ENCODE results near the gene CHAF1B. TPM values are rescaled to one million over a fixed set of nuclear protein-coding genes. Genes with fewer than 3 reads are reported as not detected.

CHAF1B gene
- total and polyA plus RNA-seq, 10 of the 15 experiments (the other 5 are each of a cell fraction or from before 2014, with no cell fraction given): 5.9 to 31.5 (median 17.3) TPM

DNA sequence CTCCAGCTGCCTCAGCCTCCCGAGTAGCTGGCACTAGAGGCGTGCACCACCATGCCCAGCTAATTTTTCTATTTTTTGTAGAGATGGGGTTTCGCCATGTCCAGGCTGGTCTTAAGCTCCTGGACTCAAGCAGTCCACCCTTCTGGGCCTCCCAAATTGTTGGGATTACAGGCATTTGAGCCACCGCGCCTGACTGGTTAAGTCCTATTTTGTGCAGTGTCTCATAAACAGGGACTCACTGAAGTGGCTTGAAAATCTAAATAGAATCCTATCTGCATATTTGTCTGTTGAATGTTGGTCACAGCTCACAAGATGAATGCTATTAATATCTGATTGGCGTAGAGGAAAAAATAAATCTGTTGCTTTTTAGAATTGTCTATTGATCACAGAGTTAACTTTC is 5.9 kb upstream of the CHAF1B start:
- TF ChIP-seq ZZZ3 (IDR thresholded peaks at IDR 0.05; ENCODE audit: control insufficient read depth, insufficient read length, low read depth) (no peak), CHD2 (IDR thresholded peaks at IDR 0.05; ENCODE audit: borderline replicate concordance, low read depth, low read length) (no peak), SUPT20H (IDR thresholded peaks at IDR 0.05; ENCODE audit: borderline replicate concordance, control insufficient read depth, low read depth, low read length) (no peak), SREBF1 (IDR thresholded peaks at IDR 0.05; ENCODE audit: low read length) (no peak), ZNF24 (IDR thresholded peaks at IDR 0.05) (no peak), HDAC6 (IDR thresholded peaks at IDR 0.05; ENCODE audit: unreplicated experiment) (no peak), ZNF384 (IDR thresholded peaks at IDR 0.05; ENCODE audit: borderline replicate concordance, low read depth, low read length) (no peak), NR2F1 (conservative IDR thresholded peaks at IDR 0.05) (no peak), YBX1 (IDR thresholded peaks at IDR 0.05) (no peak), MXI1 (IDR thresholded peaks at IDR 0.05; ENCODE audit: low read depth, low read length) (no peak), RCOR1 (conservative IDR thresholded peaks at IDR 0.05; ENCODE audit: low read depth, low read length) (no peak), NRF1 (conservative IDR thresholded peaks at IDR 0.05; ENCODE audit: low read depth, low read length) (no peak), EP300 (IDR thresholded peaks at IDR 0.05; ENCODE audit: borderline replicate concordance in 1 of 2, control insufficient read depth in 1 of 2, low read depth in 2 of 2, low read length in 2 of 2) (no peak)
- TF ChIP-seq, protein P1, sequence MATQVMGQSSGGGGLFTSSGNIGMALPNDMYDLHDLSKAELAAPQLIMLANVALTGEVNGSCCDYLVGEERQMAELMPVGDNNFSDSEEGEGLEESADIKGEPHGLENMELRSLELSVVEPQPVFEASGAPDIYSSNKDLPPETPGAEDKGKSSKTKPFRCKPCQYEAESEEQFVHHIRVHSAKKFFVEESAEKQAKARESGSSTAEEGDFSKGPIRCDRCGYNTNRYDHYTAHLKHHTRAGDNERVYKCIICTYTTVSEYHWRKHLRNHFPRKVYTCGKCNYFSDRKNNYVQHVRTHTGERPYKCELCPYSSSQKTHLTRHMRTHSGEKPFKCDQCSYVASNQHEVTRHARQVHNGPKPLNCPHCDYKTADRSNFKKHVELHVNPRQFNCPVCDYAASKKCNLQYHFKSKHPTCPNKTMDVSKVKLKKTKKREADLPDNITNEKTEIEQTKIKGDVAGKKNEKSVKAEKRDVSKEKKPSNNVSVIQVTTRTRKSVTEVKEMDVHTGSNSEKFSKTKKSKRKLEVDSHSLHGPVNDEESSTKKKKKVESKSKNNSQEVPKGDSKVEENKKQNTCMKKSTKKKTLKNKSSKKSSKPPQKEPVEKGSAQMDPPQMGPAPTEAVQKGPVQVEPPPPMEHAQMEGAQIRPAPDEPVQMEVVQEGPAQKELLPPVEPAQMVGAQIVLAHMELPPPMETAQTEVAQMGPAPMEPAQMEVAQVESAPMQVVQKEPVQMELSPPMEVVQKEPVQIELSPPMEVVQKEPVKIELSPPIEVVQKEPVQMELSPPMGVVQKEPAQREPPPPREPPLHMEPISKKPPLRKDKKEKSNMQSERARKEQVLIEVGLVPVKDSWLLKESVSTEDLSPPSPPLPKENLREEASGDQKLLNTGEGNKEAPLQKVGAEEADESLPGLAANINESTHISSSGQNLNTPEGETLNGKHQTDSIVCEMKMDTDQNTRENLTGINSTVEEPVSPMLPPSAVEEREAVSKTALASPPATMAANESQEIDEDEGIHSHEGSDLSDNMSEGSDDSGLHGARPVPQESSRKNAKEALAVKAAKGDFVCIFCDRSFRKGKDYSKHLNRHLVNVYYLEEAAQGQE (IDR thresholded peaks at IDR 0.05; ENCODE audit: low read depth, low read length): no peak
- TF ChIP-seq, protein P2, sequence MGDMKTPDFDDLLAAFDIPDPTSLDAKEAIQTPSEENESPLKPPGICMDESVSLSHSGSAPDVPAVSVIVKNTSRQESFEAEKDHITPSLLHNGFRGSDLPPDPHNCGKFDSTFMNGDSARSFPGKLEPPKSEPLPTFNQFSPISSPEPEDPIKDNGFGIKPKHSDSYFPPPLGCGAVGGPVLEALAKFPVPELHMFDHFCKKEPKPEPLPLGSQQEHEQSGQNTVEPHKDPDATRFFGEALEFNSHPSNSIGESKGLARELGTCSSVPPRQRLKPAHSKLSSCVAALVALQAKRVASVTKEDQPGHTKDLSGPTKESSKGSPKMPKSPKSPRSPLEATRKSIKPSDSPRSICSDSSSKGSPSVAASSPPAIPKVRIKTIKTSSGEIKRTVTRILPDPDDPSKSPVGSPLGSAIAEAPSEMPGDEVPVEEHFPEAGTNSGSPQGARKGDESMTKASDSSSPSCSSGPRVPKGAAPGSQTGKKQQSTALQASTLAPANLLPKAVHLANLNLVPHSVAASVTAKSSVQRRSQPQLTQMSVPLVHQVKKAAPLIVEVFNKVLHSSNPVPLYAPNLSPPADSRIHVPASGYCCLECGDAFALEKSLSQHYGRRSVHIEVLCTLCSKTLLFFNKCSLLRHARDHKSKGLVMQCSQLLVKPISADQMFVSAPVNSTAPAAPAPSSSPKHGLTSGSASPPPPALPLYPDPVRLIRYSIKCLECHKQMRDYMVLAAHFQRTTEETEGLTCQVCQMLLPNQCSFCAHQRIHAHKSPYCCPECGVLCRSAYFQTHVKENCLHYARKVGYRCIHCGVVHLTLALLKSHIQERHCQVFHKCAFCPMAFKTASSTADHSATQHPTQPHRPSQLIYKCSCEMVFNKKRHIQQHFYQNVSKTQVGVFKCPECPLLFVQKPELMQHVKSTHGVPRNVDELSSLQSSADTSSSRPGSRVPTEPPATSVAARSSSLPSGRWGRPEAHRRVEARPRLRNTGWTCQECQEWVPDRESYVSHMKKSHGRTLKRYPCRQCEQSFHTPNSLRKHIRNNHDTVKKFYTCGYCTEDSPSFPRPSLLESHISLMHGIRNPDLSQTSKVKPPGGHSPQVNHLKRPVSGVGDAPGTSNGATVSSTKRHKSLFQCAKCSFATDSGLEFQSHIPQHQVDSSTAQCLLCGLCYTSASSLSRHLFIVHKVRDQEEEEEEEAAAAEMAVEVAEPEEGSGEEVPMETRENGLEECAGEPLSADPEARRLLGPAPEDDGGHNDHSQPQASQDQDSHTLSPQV (IDR thresholded peaks at IDR 0.05): no peak
- H3K36me3 ChIP-seq (ENCODE audit: control insufficient read depth in 2 of 2, insufficient read depth in 2 of 2, low read length in 1 of 2): peaks cover 0 to 2% of the 10 kb centered on the region in 2 experiments; a peak in 2 of 4 replicates
- intact Hi-C loops (cut with micrococcal nuclease; ENCODE audit: unreplicated experiment): no loop called here
- H2AFZ ChIP-seq (ENCODE audit: control insufficient read depth, low read depth, low read length): no peak overlapping the region
- WGBS (ENCODE audit: insufficient coverage, insufficient replicate concordance, low lambda C conversion rate, missing lambda C conversion rate): 97% methylated on average over 6 of the region's 6 CpGs
- in situ Hi-C loops (cut with MboI): no loop called here
- no peak overlapping the region for H3K9ac ChIP-seq (ENCODE audit: control insufficient read depth, insufficient read depth, low read length)
- ChIA-PET POLR2A (interaction anchor here (0.6 kb wide), 1 partner anchor 26 kb away, joined by 5 read pairs; no protein-coding TSS in a partner anchor), CTCF (no interaction called here), SMC1A (ENCODE audit: uncharacterized antibody, unreplicated experiment) (interaction anchor here (1.0 kb wide), 1 partner anchor 29 kb away, joined by 3 read pairs; no protein-coding TSS in a partner anchor), RAD21 (ENCODE audit: unreplicated experiment) (no interaction called here)
- no peaks in the 10 kb centered on the region for H3K27me3 ChIP-seq (replicated peaks in 1 of 2; ENCODE audit: control insufficient read depth in 2 of 2, insufficient read depth in 2 of 2, low read length in 1 of 2)
- H3K4me3 ChIP-seq: no peak overlapping the region
- no TSS peak for BruUV-seq (replicated peaks)
- ATAC-seq: no peak
- H3K79me2 ChIP-seq (ENCODE audit: control insufficient read depth, insufficient read depth, low read length): no peaks in the 10 kb centered on the region
- no peak overlapping the region for H3K27ac ChIP-seq (ENCODE audit: control insufficient read depth, insufficient read depth)
- DNase-seq (ENCODE audit: low read depth, low spot score): no peak
- no peaks in the 10 kb centered on the region for H4K20me1 ChIP-seq (ENCODE audit: control insufficient read depth, insufficient read depth)
- H3K4me1 ChIP-seq (ENCODE audit: control insufficient read depth, insufficient read depth, low read length): no peaks in the 10 kb centered on the region
- H3K9me3 ChIP-seq (replicated peaks; ENCODE audit: control insufficient read depth, insufficient read depth, low read length): no peaks in the 10 kb centered on the region
- FAIRE-seq: no peak
- H3K4me2 ChIP-seq (ENCODE audit: control insufficient read depth, insufficient read depth): no peak overlapping the region

All from GM12878 (cell line).